LHCN-M2 (cell line): ENCODE measurements around the gene MANBA. TPM values are rescaled to one million over a fixed set of nuclear protein-coding genes. Genes with fewer than 3 reads are reported as not detected.
"Not testable (repeated sequence)": the region's sequence is repeated elsewhere in the genome, so short reads cannot be mapped to it uniquely, and the experiment has no call there.

Experiments
- DNase-seq: peaks from one replicate; pipeline ENCODE4 v3.0.0-alpha.2; 2012; ENCODE audit warnings: low read depth
- total RNA-seq: library from RNA; depleted of rRNA; stranded (reverse); fragments of >200 nt; gene quantifications from 2 replicates; pipeline ENCODE4 v1.2.3, GENCODE V29; 2014

MANBA gene
- total RNA-seq, 1 experiment from 2014 or later = 24.4 TPM

GRCh38 chr4:102723511-102723910, 37.3 kb downstream of the MANBA start:
- DNase-seq = no peak

- no peak for DNase-seq
Observed at GRCh38 chr4:102722740-102723139, 38.0 kb downstream of the MANBA start.

GRCh38 chr4:102718833-102719575, 41.8 kb downstream of the MANBA start:
- not testable (repeated sequence) for DNase-seq

GRCh38 chr4:102717448-102718092, 43.2 kb downstream of the MANBA start:
- peak; percentile 51 for DNase-seq

- peak; percentile 44 for DNase-seq
Observed at GRCh38 chr4:102715057-102715456, 45.7 kb downstream of the MANBA start.

GRCh38 chr4:102713774-102714173, 47.0 kb downstream of the MANBA start:
- DNase-seq = not testable (repeated sequence)

- peak; percentile 36 for DNase-seq
Observed at GRCh38 chr4:102713096-102713495, 47.7 kb downstream of the MANBA start.

GRCh38 chr4:102710986-102711385, 49.8 kb downstream of the MANBA start:
- no peak for DNase-seq

GRCh38 chr4:102709060-102709459, 51.7 kb downstream of the MANBA start:
- not testable (repeated sequence) for DNase-seq

GRCh38 chr4:102707150-102707549, 53.6 kb downstream of the MANBA start:
- no peak for DNase-seq

- DNase-seq = no peak
Observed at GRCh38 chr4:102705391-102705935, 55.3 kb downstream of the MANBA start.

GRCh38 chr4:102696758-102697157, 64.0 kb downstream of the MANBA start:
- peak; percentile 86 for DNase-seq

- peak; percentile 49 for DNase-seq
Observed at GRCh38 chr4:102694791-102695190, 66.0 kb downstream of the MANBA start.

GRCh38 chr4:102693861-102694260, 66.9 kb downstream of the MANBA start:
- DNase-seq = no peak

- peak; percentile 70 for DNase-seq
Observed at GRCh38 chr4:102693262-102693850, 67.4 kb downstream of the MANBA start.

GRCh38 chr4:102692474-102692873, 68.3 kb downstream of the MANBA start:
- DNase-seq = no peak

- peak; percentile 9 for DNase-seq
Observed at GRCh38 chr4:102687982-102688433, 72.8 kb downstream of the MANBA start.

GRCh38 chr4:102687373-102687981, 73.3 kb downstream of the MANBA start:
- peak; percentile 26 for DNase-seq

- DNase-seq = no peak
Observed at GRCh38 chr4:102685768-102686167, 75.0 kb downstream of the MANBA start.

- peak; percentile 48 for DNase-seq
Observed at GRCh38 chr4:102684610-102685052, 76.1 kb downstream of the MANBA start.

GRCh38 chr4:102683881-102684609, 76.7 kb downstream of the MANBA start:
- no peak for DNase-seq
